HL-60/S4 (cell line): ENCODE results near the gene TUBGCP4.
"Not testable (repeated sequence)": the region's sequence is repeated elsewhere in the genome, so short reads cannot be mapped to it uniquely, and the experiment has no call there.

Experiments used
- in situ Hi-C: fragments of 300-500 bp; cut with MboI; formaldehyde crosslinking; loops from 2 replicates; pipeline ENCODE4 v1.14.3; 2022; ENCODE audit warnings: low sequenced_read_pairs

Gene TUBGCP4

GRCh38 chr15:43370975-43371974 is at the start of gene TUBGCP4, which contains the start of gene ZSCAN29:
Gene TUBGCP4, plus strand, starts transcription at chr15:43371101. Its CDS starts 254 bp downstream, at chr15:43371355.
Gene ZSCAN29, minus strand, starts transcription at chr15:43371043. Its CDS starts 1,130 bp downstream, at chr15:43369913.
- in situ Hi-C loops: no loop called here

GRCh38 chr15:43325039-43325684 is 45.7 kb upstream of the TUBGCP4 start:
- in situ Hi-C loops: no loop called here

DNA sequence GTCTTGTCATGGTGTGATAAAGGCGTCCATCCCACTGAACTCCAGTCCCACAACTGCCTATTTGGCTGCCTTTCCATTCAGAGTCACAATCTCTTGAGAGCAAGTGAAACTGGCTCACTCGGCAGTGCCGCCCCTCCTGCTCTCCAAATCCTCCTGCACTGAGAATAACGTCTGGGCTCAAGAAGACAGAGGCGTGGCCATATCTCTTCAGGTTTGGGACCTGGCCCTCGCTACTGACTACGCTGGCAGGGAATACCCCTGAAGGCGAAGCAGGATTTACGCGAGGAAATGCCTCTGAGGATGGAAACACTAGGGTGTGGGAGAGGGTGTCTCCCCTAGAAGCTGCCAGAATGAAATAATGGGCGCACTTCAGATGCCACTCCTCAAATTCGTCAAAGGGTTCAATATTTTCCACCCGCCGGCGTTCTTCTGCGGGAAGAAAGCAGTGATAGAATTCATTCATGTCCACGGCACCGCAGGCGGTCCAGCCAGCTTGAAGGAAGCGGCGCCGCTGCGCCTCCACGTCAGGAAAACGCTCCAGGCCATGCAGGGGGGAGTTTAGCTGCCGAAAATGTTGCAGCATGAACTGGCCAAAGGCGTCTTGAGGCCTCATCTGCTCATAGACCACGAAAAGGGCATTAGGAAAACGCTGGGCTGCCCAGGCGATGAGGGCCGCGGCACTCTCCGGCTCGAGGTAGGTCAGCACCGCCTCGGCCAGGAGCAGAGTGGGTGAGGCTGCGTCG is 41.5 kb upstream of the TUBGCP4 start:
- in situ Hi-C loops: no loop called here

- in situ Hi-C loops: no loop called here
Observed at GRCh38 chr15:43329960-43330779, 40.7 kb upstream of the TUBGCP4 start, which contains the start of gene LCMT2. Gene LCMT2, minus strand, starts transcription at chr15:43330573. Its CDS starts 84 bp downstream, at chr15:43330489.

DNA sequence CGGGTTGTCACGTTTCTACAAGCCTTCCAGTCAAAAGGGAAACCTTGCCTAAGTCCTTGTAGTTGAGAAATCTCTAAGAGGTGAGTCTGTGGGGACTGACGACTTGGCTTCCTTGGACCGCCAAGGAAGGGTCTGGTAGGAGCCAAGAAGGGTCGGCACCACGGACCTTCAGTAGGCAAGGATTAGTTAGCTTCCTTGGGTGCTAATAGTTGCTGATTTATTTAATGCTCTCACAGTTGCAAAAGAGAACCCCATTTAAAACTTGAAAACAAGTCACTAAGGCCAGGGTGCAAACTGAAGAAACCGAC is 40.2 kb upstream of the TUBGCP4 start:
- in situ Hi-C loops: no loop called here

DNA sequence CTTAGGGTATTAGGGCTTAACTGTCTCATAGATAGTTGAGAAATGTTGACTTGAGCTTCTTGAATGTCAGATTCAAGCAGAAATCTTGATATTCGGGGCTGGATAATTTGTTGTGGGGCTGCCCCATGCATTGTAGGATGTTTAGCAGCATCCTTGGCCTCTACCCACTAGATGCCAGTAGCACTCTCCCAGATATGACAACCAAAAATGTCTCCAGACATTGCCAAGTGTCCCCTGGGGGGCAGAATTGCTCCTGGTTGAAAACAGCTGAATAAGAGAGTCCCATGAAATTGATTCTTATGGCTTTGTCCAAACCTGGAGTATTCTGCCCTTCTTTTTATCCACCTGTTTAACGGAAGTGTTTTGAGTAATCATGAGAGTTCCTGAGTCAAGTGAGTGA is 24.6 kb upstream of the TUBGCP4 start:
- in situ Hi-C loops: no loop called here

- in situ Hi-C loops: no loop called here
Observed at GRCh38 chr15:43347114-43347513, 23.8 kb upstream of the TUBGCP4 start.

DNA sequence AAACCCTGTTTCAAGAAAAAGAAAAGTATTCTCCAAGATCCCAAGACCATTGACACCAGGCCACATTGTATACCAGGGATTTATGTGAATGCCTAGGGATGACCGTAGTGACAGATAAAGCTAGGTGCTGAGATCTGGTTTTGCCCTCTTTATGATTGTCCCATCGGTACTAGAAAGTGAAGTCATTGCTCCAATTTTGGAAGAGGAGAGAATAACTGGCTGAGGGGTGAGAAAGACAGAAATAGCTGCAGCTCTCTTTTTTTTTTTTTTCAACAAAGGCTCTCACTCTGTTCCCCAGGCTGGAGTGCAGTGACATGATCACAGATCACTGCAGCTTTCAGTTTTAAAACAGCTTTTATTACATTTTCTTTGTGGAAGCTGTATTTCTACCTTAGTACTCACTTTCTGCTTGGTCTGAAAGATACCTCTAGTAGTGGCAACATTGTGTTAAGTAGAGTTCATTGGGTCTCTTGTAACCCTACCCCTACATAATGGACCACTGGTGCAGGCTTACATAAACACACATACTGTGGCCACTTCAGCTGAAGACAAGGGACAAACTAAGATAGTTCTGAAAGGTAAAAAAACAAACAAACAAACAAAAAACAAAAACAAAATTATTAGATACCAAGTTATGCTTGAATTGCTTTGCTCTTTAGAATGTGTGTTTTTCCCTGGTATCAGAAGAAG is 18.1 kb upstream of the TUBGCP4 start:
- in situ Hi-C loops: no loop called here

- in situ Hi-C loops: no loop called here
Observed at GRCh38 chr15:43360821-43361220, 10.1 kb upstream of the TUBGCP4 start.

DNA sequence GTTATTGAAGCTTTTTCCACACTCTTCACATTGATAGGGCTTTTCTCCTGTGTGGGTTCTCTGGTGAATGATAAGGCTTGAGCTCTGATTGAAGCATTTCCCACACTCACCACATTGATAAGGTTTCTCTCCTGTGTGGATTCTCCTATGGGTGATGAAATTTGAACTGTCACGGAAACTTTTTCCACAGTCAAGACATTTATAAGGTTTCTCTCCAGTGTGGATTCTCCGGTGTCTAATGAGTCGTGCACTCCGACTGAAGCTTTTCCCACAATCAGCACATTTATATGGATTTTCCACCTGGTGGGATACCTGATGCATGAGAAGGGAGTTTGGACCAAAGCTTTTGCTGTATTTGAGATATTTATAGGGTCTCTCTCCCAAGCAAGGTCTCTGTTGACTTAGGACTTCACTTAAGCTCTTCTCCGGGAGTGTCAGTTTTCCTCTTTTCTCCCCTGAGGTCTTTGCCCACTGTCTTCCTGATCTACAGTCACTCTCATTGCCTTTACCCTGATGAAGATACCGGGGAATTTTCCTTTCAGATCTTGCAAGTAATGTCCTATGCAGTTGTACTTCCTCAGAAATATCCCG is 9.5 kb upstream of the TUBGCP4 start:
- in situ Hi-C loops: no loop called here

DNA sequence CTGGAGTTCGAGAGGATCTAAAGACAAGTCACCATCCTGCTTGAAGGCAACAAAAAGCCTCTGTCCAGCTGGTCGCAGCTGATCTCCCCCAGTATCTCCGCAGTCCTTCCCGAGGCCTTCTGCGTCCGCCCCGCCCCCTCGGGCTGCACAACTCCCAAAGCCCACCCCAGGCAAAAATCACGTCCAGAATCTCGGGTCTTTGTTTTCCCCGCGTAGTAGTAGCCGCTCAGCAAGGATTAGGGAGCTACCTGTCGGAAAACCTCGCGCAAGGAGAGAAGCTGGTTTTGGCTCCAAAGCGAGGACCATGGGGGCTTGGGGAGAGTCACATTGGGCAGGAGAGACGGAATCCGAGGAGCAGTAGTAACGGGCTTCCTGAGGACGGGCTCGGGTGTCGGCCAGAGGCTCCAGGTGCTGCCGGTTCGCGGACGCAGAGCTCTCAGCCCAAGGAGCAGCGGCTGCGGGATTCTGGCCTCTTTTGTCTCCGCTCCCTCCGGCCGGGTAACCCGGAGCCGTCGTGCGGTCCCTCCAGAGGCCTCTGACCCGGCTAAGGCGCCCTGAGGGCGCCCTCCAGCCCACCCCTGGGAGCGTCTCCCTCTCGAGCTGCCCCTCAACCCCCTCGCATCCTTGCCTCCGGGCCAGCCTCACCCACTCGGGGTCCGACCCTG is 459 bp upstream of the TUBGCP4 start:
- in situ Hi-C loops: no loop called here

DNA sequence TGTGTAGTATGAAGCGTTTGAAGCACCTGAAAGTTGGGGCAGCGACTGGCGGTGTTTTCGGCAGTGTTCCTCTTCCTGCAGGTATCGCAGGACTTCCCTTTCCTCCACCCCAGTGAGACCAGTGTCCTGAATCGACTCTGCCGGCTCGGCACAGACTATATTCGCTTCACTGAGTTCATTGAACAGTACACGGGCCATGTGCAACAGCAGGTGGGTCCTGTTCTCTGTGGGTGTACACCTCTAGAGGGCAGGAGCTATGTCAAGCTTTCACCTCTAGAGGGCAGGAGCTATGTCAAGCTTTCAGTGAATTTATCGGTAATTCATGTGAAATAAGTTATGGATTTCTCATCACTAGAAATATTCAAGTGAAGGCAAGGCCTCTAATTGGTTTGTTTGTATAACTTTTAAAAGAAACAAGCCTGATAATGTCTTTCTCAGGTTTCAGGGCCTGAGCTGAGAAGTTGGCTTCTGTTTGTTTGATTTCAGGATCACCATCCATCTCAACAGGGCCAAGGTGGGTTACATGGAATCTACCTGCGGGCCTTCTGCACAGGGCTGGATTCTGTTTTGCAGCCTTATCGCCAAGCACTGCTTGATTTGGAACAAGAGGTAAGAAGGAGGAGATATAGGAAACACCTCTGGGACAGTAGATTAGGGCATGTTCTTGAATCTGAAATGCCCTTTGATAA is 5.3 kb downstream of the TUBGCP4 start:
- in situ Hi-C loops: no loop called here

GRCh38 chr15:43378601-43379000 is 7.7 kb downstream of the TUBGCP4 start:
- in situ Hi-C loops: no loop called here

GRCh38 chr15:43382310-43382709 is 11.4 kb downstream of the TUBGCP4 start:
- in situ Hi-C loops: no loop called here

- in situ Hi-C loops: no loop called here
Observed at GRCh38 chr15:43383070-43383469, 12.2 kb downstream of the TUBGCP4 start.

- in situ Hi-C loops: no loop called here
Observed at GRCh38 chr15:43390723-43391122, 19.8 kb downstream of the TUBGCP4 start.

- in situ Hi-C loops: not testable (repeated sequence)
Observed at GRCh38 chr15:43393592-43393991, 22.7 kb downstream of the TUBGCP4 start.

DNA sequence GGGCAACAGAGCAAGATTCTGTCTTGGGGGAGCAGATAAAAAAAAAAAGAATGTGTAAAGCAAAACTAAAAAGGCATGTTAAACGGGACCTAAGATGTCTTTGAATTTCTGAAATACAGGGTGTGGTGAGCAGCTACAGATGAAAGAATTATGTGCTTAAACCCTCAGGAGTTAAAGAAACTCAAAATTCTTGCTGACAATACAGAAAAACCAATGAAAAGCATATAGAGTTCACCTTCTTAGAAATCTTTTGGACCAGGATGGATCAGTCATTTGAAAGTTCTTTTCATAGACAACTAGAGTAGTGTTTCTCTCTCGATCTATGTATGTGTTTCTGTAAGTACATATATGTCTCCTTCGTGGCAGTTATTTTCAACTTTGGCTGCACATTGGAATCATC is 31.4 kb downstream of the TUBGCP4 start:
- in situ Hi-C loops: no loop called here
